Measurements from ENCODE around the gene RBMS3. TPM values are rescaled to one million over a fixed set of nuclear protein-coding genes. Genes with fewer than 3 reads are reported as not detected.

Gene RBMS3
- total RNA-seq, 4 donors from 2014 or later: 3.8 to 18.7 (median 14.6) TPM

DNA sequence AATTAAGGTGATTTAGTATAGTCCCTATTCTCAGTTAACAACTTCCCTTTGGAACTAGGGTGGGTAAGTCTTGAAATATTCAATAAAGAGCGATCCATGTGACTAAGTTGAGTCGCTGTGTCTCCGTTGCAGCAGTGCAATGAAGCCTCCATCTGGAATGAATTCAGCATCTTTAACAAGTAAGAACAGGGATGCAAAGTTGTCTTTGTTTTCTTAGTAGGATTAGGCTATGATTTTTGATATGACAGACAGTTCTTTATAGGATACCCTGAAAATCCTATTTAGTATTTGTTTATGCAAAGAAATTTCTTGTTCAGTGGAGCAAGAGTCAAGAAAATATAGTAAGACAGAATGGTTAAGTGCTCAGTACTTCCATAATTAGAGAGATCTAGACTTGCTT lies 52.7 kb downstream of the RBMS3 start:
- Histone ChIP-seq H3K9me3 (no peaks in the 10 kb centered on the region), H3K36me3 (no peaks in the 10 kb centered on the region), H3K4me1 (peaks cover 0 to 13% (median 8%) of the 10 kb centered on the region in 4 donors), H3K27me3 (no peaks in the 10 kb centered on the region), H3K27ac (no peak overlapping the region), H3K4me3 (no peak overlapping the region)
- WGBS, 2 donors (ENCODE audit: low coverage in 1 of 2): 82 to 96% methylated on average over 3 of the region's 3 CpGs
- TF ChIP-seq POLR2A (IDR thresholded peaks at IDR 0.05): no peak
- no peak for TF ChIP-seq EP300 (IDR thresholded peaks at IDR 0.05; ENCODE audit: low read depth)
- TF ChIP-seq, protein P1, sequence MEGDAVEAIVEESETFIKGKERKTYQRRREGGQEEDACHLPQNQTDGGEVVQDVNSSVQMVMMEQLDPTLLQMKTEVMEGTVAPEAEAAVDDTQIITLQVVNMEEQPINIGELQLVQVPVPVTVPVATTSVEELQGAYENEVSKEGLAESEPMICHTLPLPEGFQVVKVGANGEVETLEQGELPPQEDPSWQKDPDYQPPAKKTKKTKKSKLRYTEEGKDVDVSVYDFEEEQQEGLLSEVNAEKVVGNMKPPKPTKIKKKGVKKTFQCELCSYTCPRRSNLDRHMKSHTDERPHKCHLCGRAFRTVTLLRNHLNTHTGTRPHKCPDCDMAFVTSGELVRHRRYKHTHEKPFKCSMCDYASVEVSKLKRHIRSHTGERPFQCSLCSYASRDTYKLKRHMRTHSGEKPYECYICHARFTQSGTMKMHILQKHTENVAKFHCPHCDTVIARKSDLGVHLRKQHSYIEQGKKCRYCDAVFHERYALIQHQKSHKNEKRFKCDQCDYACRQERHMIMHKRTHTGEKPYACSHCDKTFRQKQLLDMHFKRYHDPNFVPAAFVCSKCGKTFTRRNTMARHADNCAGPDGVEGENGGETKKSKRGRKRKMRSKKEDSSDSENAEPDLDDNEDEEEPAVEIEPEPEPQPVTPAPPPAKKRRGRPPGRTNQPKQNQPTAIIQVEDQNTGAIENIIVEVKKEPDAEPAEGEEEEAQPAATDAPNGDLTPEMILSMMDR (IDR thresholded peaks at IDR 0.05): no peak
- TF ChIP-seq POLR2AphosphoS5 (IDR thresholded peaks at IDR 0.05): no peak
- no peak for DNase-seq
- intact Hi-C loops (cut with DNase I; ENCODE audit: low total_unique reads): no loop called here
- in situ Hi-C loops (cut with MboI; ENCODE audit: low pct_ligation_motif_present in 1 of 4, low pct_unique_long_range_greater_than_20kb in 1 of 4, low sequenced_read_pairs in 3 of 4): no loop called here

DNA sequence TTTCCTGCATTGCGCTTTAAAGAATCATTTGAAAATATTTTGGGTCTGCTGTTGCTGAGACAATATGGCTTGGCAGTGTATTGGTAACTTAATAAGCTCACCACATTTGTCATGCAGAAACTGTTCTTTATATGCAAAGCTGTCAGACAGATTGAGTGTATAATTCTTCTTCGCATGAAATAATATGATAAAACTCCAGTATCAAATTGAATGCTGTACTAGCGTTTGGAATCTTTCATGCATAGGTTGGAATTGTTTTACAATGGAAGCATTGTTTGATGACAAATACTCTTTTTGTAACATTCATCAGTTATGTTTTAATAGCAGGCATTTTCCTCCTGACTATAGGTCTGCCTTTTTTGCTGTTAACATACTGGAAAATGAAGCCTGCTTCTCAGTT lies 53.8 kb downstream of the RBMS3 start:
- TF ChIP-seq EP300 (IDR thresholded peaks at IDR 0.05; ENCODE audit: low read depth) (no peak), POLR2AphosphoS5 (IDR thresholded peaks at IDR 0.05) (no peak), POLR2A (IDR thresholded peaks at IDR 0.05) (no peak)
- TF ChIP-seq, protein P1 (IDR thresholded peaks at IDR 0.05): no peak
- Histone ChIP-seq H3K4me1 (peaks cover 0 to 13% (median 8%) of the 10 kb centered on the region in 4 donors), H3K4me3 (no peak overlapping the region), H3K27me3 (no peaks in the 10 kb centered on the region), H3K27ac (peak overlapping the region; percentile 71 to 77 (median 74)), H3K36me3 (no peaks in the 10 kb centered on the region), H3K9me3 (no peaks in the 10 kb centered on the region)
- intact Hi-C loops (cut with DNase I; ENCODE audit: low total_unique reads) (no loop called here), in situ Hi-C loops (cut with MboI; ENCODE audit: low pct_ligation_motif_present in 1 of 4, low pct_unique_long_range_greater_than_20kb in 1 of 4, low sequenced_read_pairs in 3 of 4) (no loop called here)
- no peak for DNase-seq
- WGBS, 2 donors (ENCODE audit: low coverage in 1 of 2): 50 to 54% methylated on average over 3 of the region's 3 CpGs

DNA sequence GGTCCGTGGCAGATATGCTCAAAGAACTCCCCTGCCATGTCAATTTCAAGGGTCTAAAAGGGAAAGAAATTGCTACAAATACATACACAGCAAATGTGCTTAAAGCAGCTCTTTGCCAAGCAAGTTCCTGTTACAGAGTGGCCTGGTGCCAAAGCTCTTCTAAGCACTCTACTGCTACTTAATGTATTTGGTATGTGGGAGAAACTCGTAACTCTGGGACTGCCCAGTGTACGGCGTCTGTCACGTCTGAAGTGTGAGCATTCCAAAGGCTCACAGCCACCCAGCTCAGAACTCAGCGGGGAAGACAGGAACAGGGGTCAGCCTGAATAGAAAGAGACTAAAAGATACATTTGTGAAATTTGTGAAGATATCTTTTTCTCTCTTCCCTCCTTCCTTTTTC lies 54.6 kb downstream of the RBMS3 start:
- Histone ChIP-seq H3K4me1 (peaks cover 0 to 13% (median 8%) of the 10 kb centered on the region in 4 donors), H3K9me3 (no peaks in the 10 kb centered on the region), H3K27me3 (no peaks in the 10 kb centered on the region), H3K27ac (peak overlapping the region; percentile 71 to 77 (median 74)), H3K4me3 (peak overlapping the region in 2 of 4 donors; percentile 6 to 22), H3K36me3 (no peaks in the 10 kb centered on the region)
- in situ Hi-C loops (cut with MboI; ENCODE audit: low pct_ligation_motif_present in 1 of 4, low pct_unique_long_range_greater_than_20kb in 1 of 4, low sequenced_read_pairs in 3 of 4): no loop called here
- WGBS, 2 donors (ENCODE audit: low coverage in 1 of 2): 3 to 4% methylated on average over 6 of the region's 6 CpGs
- TF ChIP-seq POLR2AphosphoS5 (IDR thresholded peaks at IDR 0.05) (peak; percentile 58 to 80 (median 71)), POLR2A (IDR thresholded peaks at IDR 0.05) (no peak), EP300 (IDR thresholded peaks at IDR 0.05; ENCODE audit: low read depth) (no peak)
- TF ChIP-seq, protein P1 (IDR thresholded peaks at IDR 0.05): no peak
- DNase-seq: peak; percentile 58
- intact Hi-C loops (cut with DNase I; ENCODE audit: low total_unique reads): no loop called here

DNA sequence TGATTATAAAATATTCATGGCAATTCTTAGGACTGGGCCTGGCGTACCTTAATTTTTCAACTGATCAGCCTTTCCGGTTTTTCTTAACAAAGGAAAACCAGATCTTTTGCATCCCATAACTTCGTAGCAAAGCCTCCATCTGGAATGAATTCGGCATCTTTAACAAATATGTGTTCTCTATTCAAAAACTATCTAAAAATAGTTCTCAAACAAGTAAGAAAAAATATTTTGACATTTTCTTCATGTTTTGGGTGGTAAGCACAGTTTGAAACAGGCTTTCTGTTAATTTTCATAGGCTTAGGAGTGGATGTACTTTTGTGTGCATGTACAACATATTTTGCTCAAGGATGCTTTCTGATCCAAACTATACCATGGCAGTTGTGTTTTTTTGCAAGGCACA lies 55.1 kb downstream of the RBMS3 start:
- DNase-seq: no peak
- H3K4me3 ChIP-seq: peak overlapping the region in 2 of 4 donors; percentile 6 to 22
- TF ChIP-seq POLR2A (IDR thresholded peaks at IDR 0.05): no peak
- TF ChIP-seq POLR2AphosphoS5 (IDR thresholded peaks at IDR 0.05): no peak
- TF ChIP-seq, protein P1 (IDR thresholded peaks at IDR 0.05): no peak
- TF ChIP-seq EP300 (IDR thresholded peaks at IDR 0.05; ENCODE audit: low read depth): no peak

More for the DNA sequence above, 55.1 kb downstream of the RBMS3 start:
- intact Hi-C loops (cut with DNase I; ENCODE audit: low total_unique reads) (no loop called here), in situ Hi-C loops (cut with MboI; ENCODE audit: low pct_ligation_motif_present in 1 of 4, low pct_unique_long_range_greater_than_20kb in 1 of 4, low sequenced_read_pairs in 3 of 4) (no loop called here)
- no peaks in the 10 kb centered on the region for H3K9me3 ChIP-seq
- H3K27ac ChIP-seq: peak overlapping the region; percentile 71 to 77 (median 74)
- 63 to 74% methylated on average over 4 of the region's 4 CpGs for WGBS, 2 donors (ENCODE audit: low coverage in 1 of 2)
- no peaks in the 10 kb centered on the region for H3K27me3 ChIP-seq
- peaks cover 0 to 13% (median 8%) of the 10 kb centered on the region in 4 donors for H3K4me1 ChIP-seq
- H3K36me3 ChIP-seq: no peaks in the 10 kb centered on the region
